B cell (primary cell): ENCODE results near the gene SMTN. TPM values are rescaled to one million over a fixed set of nuclear protein-coding genes. Genes with fewer than 3 reads are reported as not detected.

Source experiments
- ATAC-seq: fragments of 200-7000 bp; cut with Tn5 transposase; one replicate; pipeline ENCODE4 v1.10.0; 2021; ENCODE audit warnings: low read depth, mild to moderate bottlenecking, moderate number of reproducible peaks, moderate library complexity
- CTCF ChIA-PET: fragments of 350-600 bp; sonication (Branson Sonifier 250); formaldehyde crosslinking; loops from one replicate; lab custom pipeline; 2021; ENCODE audit warnings: antibody characterized with exemption, inconsistent platforms; lab: Charles Lee
- POLR2A ChIA-PET: fragments of 350-600 bp; sonication (Branson Sonifier 250); formaldehyde crosslinking; loops from one replicate; lab custom pipeline; 2021; ENCODE audit warnings: antibody characterized with exemption; lab: Charles Lee
- DNase-seq: peaks from one replicate; pipeline ENCODE4 v3.0.0; 2013
- H2AFZ ChIP-seq: 2 replicates; pipeline ENCODE4 v1.6.1; 2012; ENCODE audit warnings: mild to moderate bottlenecking, low read depth, low read length; ENCODE audit not compliant: insufficient read depth, poor library complexity, severe bottlenecking
- H3K27ac ChIP-seq, 2 donors: 1 replicate in 1 of 2; 2 replicates in 1 of 2; pipeline ENCODE4 v1.5.1; 2012 to 2013; ENCODE audit warnings: low read length in 2 of 2, mild to moderate bottlenecking in 2 of 2, moderate library complexity in 1 of 2
- H3K27me3 ChIP-seq, 4 experiments: fragments of 200-600 bp in 1 of 4; sonication (generic) in 1 of 4; replicated peaks in 1 of 4; 1 replicate in 2 of 4; 2 replicates in 2 of 4; pipeline versions ENCODE4 v1.6.1 to v1.7.0; 2013 to 2016; ENCODE audit warnings: low read length in 3 of 4, mild to moderate bottlenecking in 2 of 4, mixed read lengths in 1 of 4, moderate library complexity in 1 of 4; ENCODE audit not compliant: insufficient read depth in 4 of 4, control insufficient read depth in 3 of 4; ENCODE audit errors: control extremely low read depth in 1 of 4
- H3K36me3 ChIP-seq, 2 experiments: replicated peaks in 1 of 2; 1 replicate in 1 of 2; 2 replicates in 1 of 2; pipeline versions ENCODE4 v1.6.1 to v1.7.1; 2013; ENCODE audit warnings: low read length in 1 of 2; ENCODE audit not compliant: insufficient read depth in 2 of 2, control insufficient read depth in 1 of 2; ENCODE audit errors: control extremely low read depth in 1 of 2, extremely low read depth in 1 of 2
- H3K4me1 ChIP-seq, 2 donors: fragments of 200-600 bp in 1 of 2; sonication (generic) in 1 of 2; 1 replicate in 1 of 2; 2 replicates in 1 of 2; pipeline versions ENCODE4 v1.5.1 to v1.6.1; 2013 to 2017; ENCODE audit warnings: low read length in 2 of 2; ENCODE audit not compliant: control insufficient read depth in 2 of 2, insufficient read depth in 2 of 2
- H3K4me2 ChIP-seq: replicated peaks from 2 replicates; pipeline ENCODE3; 2012; ENCODE audit warnings: mild to moderate bottlenecking, low read depth, low read length; ENCODE audit not compliant: poor library complexity, severe bottlenecking
- H3K4me3 ChIP-seq, 5 experiments: fragments of 200-600 bp in 1 of 5; sonication (generic) in 1 of 5; 1 replicate in 3 of 5; 2 replicates in 2 of 5; pipeline versions ENCODE4 v1.5.1 to v1.7.0; 2011 to 2016; ENCODE audit warnings: low read length in 4 of 5, mild to moderate bottlenecking in 4 of 5, low read depth in 2 of 5, control low read depth in 1 of 5, moderate library complexity in 1 of 5; ENCODE audit not compliant: insufficient read depth in 1 of 5; ENCODE audit errors: control extremely low read depth in 1 of 5, extremely low read depth in 1 of 5
- H3K79me2 ChIP-seq: fragments of 200-600 bp; sonication (generic); one replicate; pipeline ENCODE4 v1.6.0; 2016; ENCODE audit warnings: low read length; ENCODE audit not compliant: control insufficient read depth, insufficient read depth
- H3K9ac ChIP-seq: fragments of 200-600 bp; sonication (generic); 2 replicates; pipeline ENCODE4 v1.6.1; 2017; ENCODE audit warnings: mild to moderate bottlenecking, low read length, moderate library complexity
- H3K9me3 ChIP-seq, 3 donors: one replicate each; pipeline versions ENCODE4 v1.6.1 to v1.7.1; 2013; ENCODE audit warnings: low read length in 2 of 3; ENCODE audit not compliant: control insufficient read depth in 2 of 3, insufficient read depth in 1 of 3; ENCODE audit errors: control extremely low read depth in 1 of 3
- H4K20me1 ChIP-seq: 2 replicates; pipeline ENCODE4 v1.6.0; 2012; ENCODE audit warnings: mild to moderate bottlenecking, low read length; ENCODE audit not compliant: insufficient read depth, control insufficient read depth, poor library complexity, severe bottlenecking
- H3K27ac Mint-ChIP-seq: one replicate; pipeline ENCODE4 v1.8.0; 2021; ENCODE audit warnings: mixed read lengths
- H3K27me3 Mint-ChIP-seq: one replicate; pipeline ENCODE4 v1.8.0; 2021; ENCODE audit warnings: mixed read lengths
- H3K4me1 Mint-ChIP-seq: one replicate; pipeline ENCODE4 v1.8.0; 2021; ENCODE audit warnings: mixed read lengths
- H3K4me3 Mint-ChIP-seq: one replicate; pipeline ENCODE4 v1.8.0; 2021; ENCODE audit warnings: mixed read lengths
- H3K9me3 Mint-ChIP-seq: one replicate; pipeline ENCODE4 v1.8.0; 2022; ENCODE audit warnings: mixed read lengths; ENCODE audit not compliant: insufficient read depth
- CTCF ChIP-seq: fragments of 200-600 bp; IDR thresholded peaks from one replicate; pipeline ENCODE4 v1.8.0; 2022; ENCODE audit warnings: antibody characterized with exemption, mild to moderate bottlenecking
- EZH2 ChIP-seq: IDR thresholded peaks from 2 replicates; pipeline ENCODE4 v1.6.1; 2012; ENCODE audit warnings: borderline replicate concordance, low read depth, mild to moderate bottlenecking, moderate library complexity, low read length; ENCODE audit not compliant: insufficient read depth, poor library complexity, severe bottlenecking
- WGBS: methylation state at CpG from one replicate; pipeline ENCODE4 v1.1.5; 2013; ENCODE audit warnings: missing lambda C conversion rate; ENCODE audit not compliant: insufficient coverage; 5-methylcytosine and 5-hydroxymethylcytosine counted together
- intact Hi-C: fragments of 100-400 bp; cut with micrococcal nuclease; formaldehyde crosslinking; loops from one replicate; pipeline ENCODE4 v1.10.0; 2022
- polyA plus RNA-seq: library from polyadenylated mRNA; depleted of rRNA; stranded (reverse); fragments of >200 nt; gene quantifications from 2 replicates; pipeline ENCODE4 v1.2.3, GENCODE V29; 2012
- total RNA-seq, 2 donors: library from RNA; stranded (reverse); fragments of 120-200 nt in 1 of 2; gene quantifications; 1 replicate in 1 of 2; 2 replicates in 1 of 2; pipeline versions ENCODE4 v1.2.3 to v1.2.4, GENCODE V29; 2013 to 2022

The SMTN gene
- total and polyA plus RNA-seq, 2 donors (not counting 1 experiment from before 2014, with no cell fraction given), result 4.0 to 7.0 TPM

- 100% methylated on average over 4 of the region's 6 CpGs for WGBS
- Mint-ChIP-seq H3K27ac (no peak overlapping the region), H3K27me3 (no peaks in the 10 kb centered on the region), H3K4me1 (peaks cover 34% of the 10 kb centered on the region), H3K9me3 (no peaks in the 10 kb centered on the region), H3K4me3 (peak overlapping the region; percentile 92)
- H3K4me3 ChIP-seq, result peak overlapping the region in 2 of 5 experiments; percentile 67 to 72
- no peak overlapping the region for H3K27ac ChIP-seq
- CTCF ChIA-PET, result interaction anchor here (1.1 to 3.5 kb wide), 3 partner anchors 27 to 448 kb away, joined by 3 to 11 read pairs (median 4); no protein-coding TSS in a partner anchor
- no peaks in the 10 kb centered on the region for H3K9me3 ChIP-seq
- no peak overlapping the region for H3K9ac ChIP-seq
- H3K79me2 ChIP-seq, result peaks cover 4% of the 10 kb centered on the region
- peaks cover 22 to 50% of the 10 kb centered on the region in 2 donors for H3K4me1 ChIP-seq
- DNase-seq, result no peak
- H2AFZ ChIP-seq, result no peak overlapping the region
- H3K4me2 ChIP-seq, result peak overlapping the region; percentile 78
- intact Hi-C loops, result loop anchor here (5.0 kb wide), 2 partner anchors 210 to 550 kb away; partner anchors contain the start of gene PIK3IP1
- ATAC-seq, result no peak
- no peaks in the 10 kb centered on the region for H4K20me1 ChIP-seq
- POLR2A ChIA-PET, result interaction anchor here (1.7 kb wide), 1 partner anchor 447 kb away, joined by 4 read pairs; the partner anchor contains the start of gene SLC35E4
- no peaks in the 10 kb centered on the region for H3K27me3 ChIP-seq
- H3K36me3 ChIP-seq, result no peaks in the 10 kb centered on the region
- TF ChIP-seq CTCF (no peak), EZH2 (no peak)
These were observed 966 bp downstream of the SMTN start for GRCh38 chr22:31081963-31082605.
